Measurements from ENCODE around the gene RNF32. TPM values are rescaled to one million over a fixed set of nuclear protein-coding genes. Genes with fewer than 3 reads are reported as not detected.

RNF32 gene
- 4.1 and 7.7 TPM in 2 replicates for total RNA-seq

DNA sequence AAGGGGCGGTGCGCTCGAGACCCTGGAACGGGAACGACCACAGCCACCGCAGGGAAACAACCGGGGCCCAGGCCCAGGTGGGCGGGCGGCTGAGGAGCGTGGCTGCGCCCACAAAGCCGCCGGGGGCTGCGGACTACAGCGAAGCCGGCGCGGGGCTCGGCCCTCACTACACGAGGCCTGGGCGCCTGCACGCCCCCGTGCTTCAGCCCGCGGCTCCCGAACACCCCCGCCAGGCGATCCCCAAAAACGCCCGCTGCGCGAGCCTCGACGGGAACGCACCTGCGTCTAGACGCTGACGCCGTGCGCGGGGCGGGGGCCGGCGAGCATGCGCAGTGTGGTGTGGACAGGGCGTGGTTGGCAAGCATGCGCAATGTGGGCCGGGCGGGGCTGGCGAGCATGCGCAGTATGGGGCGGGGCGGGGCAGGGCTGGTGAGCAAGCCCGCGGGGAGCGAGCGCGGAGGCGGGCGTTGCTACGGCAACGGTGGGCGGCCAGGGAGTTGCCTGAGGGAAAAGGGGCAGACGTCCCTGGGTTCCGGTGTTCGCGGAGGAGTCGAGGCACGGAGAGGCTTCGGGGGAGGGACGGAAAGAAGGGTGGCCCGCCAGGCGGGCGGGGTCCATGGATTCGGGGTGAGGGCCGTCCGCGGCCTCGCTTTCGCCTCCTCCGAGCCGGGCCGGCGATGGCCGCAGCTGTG, at the start of gene RNF32:
RNF32 (plus strand) TSS at position 518 of the 692 bp plus-strand sequence. CDS start 3,104 bp downstream, outside the sequence.

